HG03103 (cell line): ENCODE results near the gene PDIA2.

Source experiments
- ATAC-seq: cut with Tn5 transposase; IDR thresholded peaks from one replicate; pipeline ENCODE4 v1.9.1; 2021; ENCODE audit warnings: low read depth; ENCODE audit not compliant: unreplicated experiment

The PDIA2 gene

GRCh38 chr16:279531-279930 lies 3.4 kb upstream of the PDIA2 start:
- ATAC-seq = no peak

GRCh38 chr16:280005-280460 lies 2.9 kb upstream of the PDIA2 start:
- no peak for ATAC-seq

- no peak for ATAC-seq
These were observed 2.4 kb upstream of the PDIA2 start, which contains the start of gene ARHGDIG for GRCh38 chr16:280552-280951. TSS of gene ARHGDIG (plus strand) at chr16:280591. CDS start at chr16:280681, 90 bp downstream.

GRCh38 chr16:280991-281659 lies 1.8 kb upstream of the PDIA2 start:
- ATAC-seq = no peak

GRCh38 chr16:281660-282255 lies 1.2 kb upstream of the PDIA2 start:
- no peak for ATAC-seq

GRCh38 chr16:282491-282890 lies 473 bp upstream of the PDIA2 start:
- no peak for ATAC-seq

- ATAC-seq = no peak
These were observed 1.5 kb downstream of the PDIA2 start for GRCh38 chr16:284204-285120.

- no peak for ATAC-seq
These were observed 2.4 kb downstream of the PDIA2 start for GRCh38 chr16:285146-286055.

GRCh38 chr16:286491-287297 lies 3.7 kb downstream of the PDIA2 start:
- ATAC-seq = no peak

GRCh38 chr16:287298-287811 lies 4.4 kb downstream of the PDIA2 start:
- ATAC-seq = no peak

- ATAC-seq = no peak
These were observed 5.3 kb downstream of the PDIA2 start for GRCh38 chr16:287981-288920.

GRCh38 chr16:289395-289997 lies 6.5 kb downstream of the PDIA2 start:
- no peak for ATAC-seq

- ATAC-seq = no peak
These were observed 7.2 kb downstream of the PDIA2 start for GRCh38 chr16:290015-290680.

GRCh38 chr16:290681-291405 lies 7.9 kb downstream of the PDIA2 start:
- no peak for ATAC-seq

- no peak for ATAC-seq
These were observed 8.6 kb downstream of the PDIA2 start for GRCh38 chr16:291539-291938.

GRCh38 chr16:293043-293775 lies 10.2 kb downstream of the PDIA2 start:
- no peak for ATAC-seq
